ENCODE results near the gene POLN. TPM values are rescaled to one million over a fixed set of nuclear protein-coding genes. Genes with fewer than 3 reads are reported as not detected.

The POLN gene
- total and polyA plus RNA-seq, 2 of the 4 experiments (the other 2 are of a cell fraction), result 0.63 to 0.72 TPM

DNA sequence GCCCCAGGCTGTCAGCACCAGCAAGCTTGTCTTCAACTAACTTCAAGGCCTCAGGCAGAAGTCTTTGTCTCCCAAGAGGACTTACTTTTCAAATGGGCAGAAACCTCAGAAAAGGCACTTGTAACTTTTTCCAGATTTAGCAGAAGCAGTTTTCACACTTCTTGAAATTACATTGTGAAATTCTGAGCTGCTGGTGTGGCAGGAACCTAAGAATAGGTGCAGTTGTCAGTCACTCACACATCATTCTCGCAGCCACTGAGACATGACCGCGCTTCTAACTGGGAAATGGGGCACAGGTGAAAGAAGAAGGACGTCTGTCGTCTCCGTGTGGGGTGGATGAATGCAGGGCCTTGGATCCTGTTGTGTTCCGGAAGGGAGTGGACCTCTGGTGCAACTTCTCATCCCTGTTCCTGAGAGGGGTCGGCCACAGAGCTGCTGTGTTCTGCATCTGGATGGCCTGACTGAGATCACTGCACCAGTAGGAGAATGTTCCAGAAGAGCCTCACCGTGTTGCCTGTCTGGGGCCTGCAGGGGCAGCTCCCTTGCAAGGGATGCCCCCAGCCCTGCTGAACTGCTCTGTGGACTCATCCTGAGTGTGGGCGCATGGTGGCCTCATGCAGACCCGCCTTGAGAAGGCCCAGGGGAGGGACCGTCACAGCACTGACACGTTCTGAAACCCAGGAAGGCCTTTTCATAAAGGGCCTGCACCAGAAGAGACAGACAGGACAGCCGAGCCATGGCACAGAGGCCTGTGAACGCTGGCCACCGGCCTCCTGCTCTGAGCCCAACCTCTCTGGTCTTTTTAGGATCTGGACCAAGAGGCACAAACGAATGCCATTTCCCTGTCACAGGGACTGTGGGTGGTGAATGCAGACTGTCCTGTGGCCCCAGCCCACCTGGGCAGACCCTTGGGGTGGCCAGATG, 164.1 kb downstream of the POLN start:
- no peak overlapping the region for H4K5ac ChIP-seq (ENCODE audit: low read depth, low read length)
- no peak overlapping the region for H2BK20ac ChIP-seq (ENCODE audit: low read depth, low read length)
- no peak overlapping the region for H4K8ac ChIP-seq (ENCODE audit: low read depth in 2 of 2, low read length in 2 of 2)
- no peaks in the 10 kb centered on the region for H3K79me1 ChIP-seq (ENCODE audit: low read depth in 1 of 2, low read length in 2 of 2)
- no peak overlapping the region for H2BK5ac ChIP-seq (ENCODE audit: low read depth, low read length, poor library complexity, severe bottlenecking)
- H3K9me1 ChIP-seq (ENCODE audit: insufficient read depth, low read length), result no peaks in the 10 kb centered on the region
- H4K20me1 ChIP-seq (ENCODE audit: insufficient read depth, low read length), result no peaks in the 10 kb centered on the region
- H3K27me3 ChIP-seq (ENCODE audit: control insufficient read depth, insufficient read depth, low read length), result peaks cover 23% of the 10 kb centered on the region
- 71% methylated on average over 7 of the region's 17 CpGs; no CpG with 5 or more reads in 1 of the 2 experiments for WGBS, 2 experiments (ENCODE audit: extremely low coverage in 2 of 2, insufficient read length in 1 of 2)
- ATAC-seq (ENCODE audit: low read depth), result no peak
- H3K4me1 ChIP-seq (ENCODE audit: control insufficient read depth, insufficient read depth, low read length), result no peaks in the 10 kb centered on the region
- no peak overlapping the region for H3K4me2 ChIP-seq (ENCODE audit: low read depth, low read length)
- no peak overlapping the region for H3K9ac ChIP-seq (ENCODE audit: low read depth, low read length)
- ChIA-PET POLR2A (ENCODE audit: unreplicated experiment) (interaction anchor here (0.6 kb wide), 1 partner anchor 11 kb away, joined by 5 read pairs; no protein-coding TSS in a partner anchor), CTCF (no interaction called here)
- no TSS peak for BruUV-seq (replicated peaks)
- no peak overlapping the region for H3K27ac ChIP-seq (ENCODE audit: insufficient read depth, low read length)
- no peak overlapping the region for H2BK15ac ChIP-seq (ENCODE audit: low read depth, low read length)
- peak overlapping the region; percentile 28 for H2AK9ac ChIP-seq (replicated peaks; ENCODE audit: low read depth, low read length, poor library complexity)
- no peak overlapping the region for H3K4ac ChIP-seq (ENCODE audit: low read depth, low read length)
- no peak overlapping the region for H4K91ac ChIP-seq (ENCODE audit: insufficient read depth, low read depth, low read length)
- no peak overlapping the region for H3K56ac ChIP-seq (ENCODE audit: extremely low read depth, insufficient read depth, low read length)
- in situ Hi-C loops (cut with MboI; ENCODE audit: low sequenced_read_pairs), result no loop called here
- TF ChIP-seq MXI1 (IDR thresholded peaks at IDR 0.05; ENCODE audit: borderline replicate concordance, low read depth, low read length) (no peak), RAD21 (IDR thresholded peaks at IDR 0.05; ENCODE audit: low read length) (no peak), CEBPB (IDR thresholded peaks at IDR 0.05; ENCODE audit: low read depth, low read length) (no peak), FOS (IDR thresholded peaks at IDR 0.05; ENCODE audit: low read depth, low read length) (no peak), BHLHE40 (IDR thresholded peaks at IDR 0.05; ENCODE audit: low read depth, low read length) (no peak), MAZ (IDR thresholded peaks at IDR 0.05; ENCODE audit: borderline replicate concordance, low read depth, low read length) (no peak)
- TF ChIP-seq, protein P1, sequence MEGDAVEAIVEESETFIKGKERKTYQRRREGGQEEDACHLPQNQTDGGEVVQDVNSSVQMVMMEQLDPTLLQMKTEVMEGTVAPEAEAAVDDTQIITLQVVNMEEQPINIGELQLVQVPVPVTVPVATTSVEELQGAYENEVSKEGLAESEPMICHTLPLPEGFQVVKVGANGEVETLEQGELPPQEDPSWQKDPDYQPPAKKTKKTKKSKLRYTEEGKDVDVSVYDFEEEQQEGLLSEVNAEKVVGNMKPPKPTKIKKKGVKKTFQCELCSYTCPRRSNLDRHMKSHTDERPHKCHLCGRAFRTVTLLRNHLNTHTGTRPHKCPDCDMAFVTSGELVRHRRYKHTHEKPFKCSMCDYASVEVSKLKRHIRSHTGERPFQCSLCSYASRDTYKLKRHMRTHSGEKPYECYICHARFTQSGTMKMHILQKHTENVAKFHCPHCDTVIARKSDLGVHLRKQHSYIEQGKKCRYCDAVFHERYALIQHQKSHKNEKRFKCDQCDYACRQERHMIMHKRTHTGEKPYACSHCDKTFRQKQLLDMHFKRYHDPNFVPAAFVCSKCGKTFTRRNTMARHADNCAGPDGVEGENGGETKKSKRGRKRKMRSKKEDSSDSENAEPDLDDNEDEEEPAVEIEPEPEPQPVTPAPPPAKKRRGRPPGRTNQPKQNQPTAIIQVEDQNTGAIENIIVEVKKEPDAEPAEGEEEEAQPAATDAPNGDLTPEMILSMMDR (conservative IDR thresholded peaks at IDR 0.05; ENCODE audit: low read depth, low read length), result no peak
- H3K18ac ChIP-seq (ENCODE audit: low read depth, low read length), result no peak overlapping the region
- no peaks in the 10 kb centered on the region for H3K36me3 ChIP-seq (ENCODE audit: control insufficient read depth, insufficient read depth, low read length)
- intact Hi-C loops (cut with micrococcal nuclease), result no loop called here
- H2AFZ ChIP-seq (replicated peaks; ENCODE audit: low read length, poor library complexity), result no peak overlapping the region
- H3K9me3 ChIP-seq (ENCODE audit: control insufficient read depth, insufficient read depth, low read length), result no peaks in the 10 kb centered on the region
- no peak for DNase-seq
- H3K23ac ChIP-seq (ENCODE audit: low read depth, low read length), result no peak overlapping the region
- H3K4me3 ChIP-seq (ENCODE audit: insufficient read depth, low read depth, low read length), result no peak overlapping the region
- no peak overlapping the region for H2BK120ac ChIP-seq (ENCODE audit: low read depth, low read length)
- dilution Hi-C loops (cut with HindIII; ENCODE audit: low sequenced_read_pairs, unreplicated experiment), result no loop called here
- H2AK5ac ChIP-seq (ENCODE audit: low read depth, low read length), result no peak overlapping the region
- no peak overlapping the region for H3K14ac ChIP-seq (replicated peaks; ENCODE audit: low read depth, low read length)

Data from IMR-90 (cell line).